ENCODE data around the gene CABYR. TPM values are rescaled to one million over a fixed set of nuclear protein-coding genes. Genes with fewer than 3 reads are reported as not detected.

CABYR gene
- total RNA-seq, 2 donors from 2014 or later = 1.8 to 6.1 TPM

DNA sequence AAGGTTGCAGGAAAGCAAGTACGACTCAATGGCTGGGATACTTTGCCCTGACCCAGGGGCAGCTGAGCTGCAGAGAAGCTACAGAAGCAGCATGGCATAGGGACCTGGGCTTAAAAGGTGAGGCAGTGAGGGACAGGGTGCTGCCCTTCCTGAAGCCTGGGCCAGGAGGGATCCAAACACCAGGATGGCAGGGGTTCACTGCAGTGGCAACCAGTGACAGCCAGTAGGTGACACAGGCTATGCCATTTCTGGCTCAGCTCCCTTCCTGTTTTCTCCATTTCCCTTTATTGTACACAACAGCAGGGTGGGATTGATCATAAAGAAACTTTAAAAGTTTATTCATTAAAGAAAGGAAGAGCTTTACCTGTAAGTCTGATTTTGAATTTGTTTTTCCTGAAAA is 48.8 kb downstream of the CABYR start:
- no peaks in the 10 kb centered on the region for H3K4me1 ChIP-seq (ENCODE audit: control insufficient read depth in 1 of 2, low read depth in 2 of 2)
- no peaks in the 10 kb centered on the region for H3K36me3 ChIP-seq
- no peak overlapping the region for H3K4me3 ChIP-seq
- no peaks in the 10 kb centered on the region for H3K9me3 ChIP-seq
- DNase-seq (ENCODE audit: low spot score) = no peak
- TF ChIP-seq, protein P1, sequence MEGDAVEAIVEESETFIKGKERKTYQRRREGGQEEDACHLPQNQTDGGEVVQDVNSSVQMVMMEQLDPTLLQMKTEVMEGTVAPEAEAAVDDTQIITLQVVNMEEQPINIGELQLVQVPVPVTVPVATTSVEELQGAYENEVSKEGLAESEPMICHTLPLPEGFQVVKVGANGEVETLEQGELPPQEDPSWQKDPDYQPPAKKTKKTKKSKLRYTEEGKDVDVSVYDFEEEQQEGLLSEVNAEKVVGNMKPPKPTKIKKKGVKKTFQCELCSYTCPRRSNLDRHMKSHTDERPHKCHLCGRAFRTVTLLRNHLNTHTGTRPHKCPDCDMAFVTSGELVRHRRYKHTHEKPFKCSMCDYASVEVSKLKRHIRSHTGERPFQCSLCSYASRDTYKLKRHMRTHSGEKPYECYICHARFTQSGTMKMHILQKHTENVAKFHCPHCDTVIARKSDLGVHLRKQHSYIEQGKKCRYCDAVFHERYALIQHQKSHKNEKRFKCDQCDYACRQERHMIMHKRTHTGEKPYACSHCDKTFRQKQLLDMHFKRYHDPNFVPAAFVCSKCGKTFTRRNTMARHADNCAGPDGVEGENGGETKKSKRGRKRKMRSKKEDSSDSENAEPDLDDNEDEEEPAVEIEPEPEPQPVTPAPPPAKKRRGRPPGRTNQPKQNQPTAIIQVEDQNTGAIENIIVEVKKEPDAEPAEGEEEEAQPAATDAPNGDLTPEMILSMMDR (IDR thresholded peaks at IDR 0.05) = no peak
- ATAC-seq (ENCODE audit: insufficient number of reproducible peaks, low FRiP score, low read depth) = no peak
- no peaks in the 10 kb centered on the region for H3K27me3 ChIP-seq (replicated peaks; ENCODE audit: insufficient read depth)
- no peak overlapping the region for H3K27ac ChIP-seq

DNA sequence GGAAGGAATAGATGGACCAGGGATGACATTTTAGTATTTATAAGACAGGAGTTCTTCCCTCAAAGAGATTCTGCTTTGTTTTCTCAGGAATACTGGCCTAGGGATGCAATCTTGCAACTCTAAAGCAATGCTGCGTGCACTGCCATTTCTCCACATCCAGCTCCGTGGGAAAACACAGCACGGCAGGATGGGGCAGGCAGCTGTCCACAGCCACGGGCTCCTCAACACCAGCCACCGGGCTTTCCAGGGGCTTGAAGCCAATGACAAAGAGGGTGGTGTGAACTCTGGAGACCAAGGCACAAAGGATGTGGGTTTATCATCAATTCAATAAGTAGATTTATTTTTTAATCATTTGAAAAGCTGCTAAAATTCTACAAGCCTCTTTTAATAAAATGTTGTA is 49.3 kb downstream of the CABYR start:
- ATAC-seq (ENCODE audit: insufficient number of reproducible peaks, low FRiP score, low read depth) = no peak
- no peaks in the 10 kb centered on the region for H3K36me3 ChIP-seq
- TF ChIP-seq, protein P1 (IDR thresholded peaks at IDR 0.05) = no peak
- no peak overlapping the region for H3K27ac ChIP-seq
- no peaks in the 10 kb centered on the region for H3K9me3 ChIP-seq
- no peaks in the 10 kb centered on the region for H3K4me1 ChIP-seq (ENCODE audit: control insufficient read depth in 1 of 2, low read depth in 2 of 2)
- no peak overlapping the region for H3K4me3 ChIP-seq
- no peaks in the 10 kb centered on the region for H3K27me3 ChIP-seq (replicated peaks; ENCODE audit: insufficient read depth)
- no peak for DNase-seq (ENCODE audit: low spot score)

GRCh38 chr18:24189007-24189528 is 50.2 kb downstream of the CABYR start:
- no peak for DNase-seq (ENCODE audit: low spot score)
- no peak for ATAC-seq (ENCODE audit: insufficient number of reproducible peaks, low FRiP score, low read depth)
- H3K4me3 ChIP-seq = no peak overlapping the region
- no peaks in the 10 kb centered on the region for H3K9me3 ChIP-seq
- no peaks in the 10 kb centered on the region for H3K27me3 ChIP-seq (replicated peaks; ENCODE audit: insufficient read depth)
- no peak overlapping the region for H3K27ac ChIP-seq
- TF ChIP-seq, protein P1 (IDR thresholded peaks at IDR 0.05) = no peak
- no peaks in the 10 kb centered on the region for H3K36me3 ChIP-seq
- no peaks in the 10 kb centered on the region for H3K4me1 ChIP-seq (ENCODE audit: control insufficient read depth in 1 of 2, low read depth in 2 of 2)

GRCh38 chr18:24189664-24190346 is 50.9 kb downstream of the CABYR start:
- no peak overlapping the region for H3K4me3 ChIP-seq

DNA sequence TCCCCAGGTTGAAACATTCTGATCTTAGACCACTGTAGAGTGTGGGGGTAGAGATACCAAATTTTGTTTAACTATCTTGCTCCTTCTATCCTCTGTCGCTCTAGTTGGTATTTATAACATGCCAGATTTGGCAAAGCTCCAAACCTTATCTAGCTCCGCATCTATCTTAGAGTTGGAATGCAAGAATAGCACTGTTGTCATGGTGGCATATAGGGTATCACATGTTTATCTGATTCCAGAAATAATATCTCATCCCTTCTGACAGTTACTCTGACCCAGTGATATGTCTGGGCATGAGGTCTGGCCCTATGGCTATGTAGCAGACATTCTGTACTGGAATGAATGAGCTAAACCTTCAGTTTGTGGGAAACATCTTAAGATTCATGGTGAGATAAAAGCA is 51.7 kb downstream of the CABYR start:
- H3K4me3 ChIP-seq = no peak overlapping the region
- no peaks in the 10 kb centered on the region for H3K36me3 ChIP-seq
- no peaks in the 10 kb centered on the region for H3K4me1 ChIP-seq (ENCODE audit: control insufficient read depth in 1 of 2, low read depth in 2 of 2)
- no peak overlapping the region for H3K27ac ChIP-seq
- no peak for DNase-seq (ENCODE audit: low spot score)
- H3K9me3 ChIP-seq = no peaks in the 10 kb centered on the region
- TF ChIP-seq, protein P1 (IDR thresholded peaks at IDR 0.05) = no peak
- no peak for ATAC-seq (ENCODE audit: insufficient number of reproducible peaks, low FRiP score, low read depth)
- no peaks in the 10 kb centered on the region for H3K27me3 ChIP-seq (replicated peaks; ENCODE audit: insufficient read depth)

More at GRCh38 chr18:24189664-24190346, 50.9 kb downstream of the CABYR start:
- no peak overlapping the region for H3K27ac ChIP-seq
- H3K36me3 ChIP-seq = no peaks in the 10 kb centered on the region
- H3K4me1 ChIP-seq (ENCODE audit: control insufficient read depth in 1 of 2, low read depth in 2 of 2) = no peaks in the 10 kb centered on the region
- no peaks in the 10 kb centered on the region for H3K27me3 ChIP-seq (replicated peaks; ENCODE audit: insufficient read depth)
- no peak for ATAC-seq (ENCODE audit: insufficient number of reproducible peaks, low FRiP score, low read depth)
- DNase-seq (ENCODE audit: low spot score) = no peak
- no peaks in the 10 kb centered on the region for H3K9me3 ChIP-seq
- TF ChIP-seq, protein P1 (IDR thresholded peaks at IDR 0.05) = no peak

All from thoracic aorta (tissue), 2 donors.